ENCODE data around the gene PSMD7. TPM values are rescaled to one million over a fixed set of nuclear protein-coding genes. Genes with fewer than 3 reads are reported as not detected.

Gene PSMD7
- total and polyA plus RNA-seq, 2 experiments from 2014 or later, result 82.9 to 160 TPM

DNA sequence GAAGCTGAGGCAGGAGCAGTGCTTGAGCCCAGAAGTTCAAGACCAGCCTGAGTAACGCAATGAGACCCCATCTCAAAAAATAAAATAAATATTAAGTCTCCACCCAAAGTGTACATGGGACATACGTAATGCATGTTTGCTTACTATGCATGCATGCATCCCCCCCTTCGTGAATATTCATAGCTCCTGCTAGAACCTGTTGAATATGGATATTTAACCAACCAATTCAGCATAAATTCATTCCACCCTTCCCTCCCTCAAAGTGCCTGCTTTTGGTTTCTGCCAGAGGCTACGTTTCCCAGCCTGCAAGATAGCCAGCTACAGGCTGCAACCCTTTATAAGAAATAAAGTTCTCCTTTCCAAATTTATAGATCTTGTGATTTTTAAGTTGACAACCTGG lies 12.9 kb upstream of the PSMD7 start:
- no peaks in the 10 kb centered on the region for H3K79me2 ChIP-seq (ENCODE audit: insufficient read depth)
- H2AFZ ChIP-seq, result no peak overlapping the region
- no peaks in the 10 kb centered on the region for H3K9me2 ChIP-seq (ENCODE audit: insufficient read depth)
- no peak overlapping the region for H3K9ac ChIP-seq
- no peak overlapping the region for H3K4me3 ChIP-seq
- no peaks in the 10 kb centered on the region for H3K4me1 ChIP-seq (ENCODE audit: insufficient read depth)
- no peak for DNase-seq
- no peaks in the 10 kb centered on the region for H3K36me3 ChIP-seq (ENCODE audit: low read depth)
- H4K20me1 ChIP-seq (ENCODE audit: insufficient read depth), result no peaks in the 10 kb centered on the region
- 41 to 43% methylated on average over 4 of the region's 4 CpGs for WGBS, 2 experiments (ENCODE audit: low coverage in 1 of 2, low lambda C conversion rate in 2 of 2, missing lambda C conversion rate in 2 of 2)
- H3K27me3 ChIP-seq (replicated peaks; ENCODE audit: insufficient read depth), result no peaks in the 10 kb centered on the region
- no peaks in the 10 kb centered on the region for H3F3A ChIP-seq (ENCODE audit: insufficient read depth)
- no peak overlapping the region for H3K27ac ChIP-seq
- H3K9me3 ChIP-seq (ENCODE audit: low read depth), result no peaks in the 10 kb centered on the region
- no peak overlapping the region for H3K4me2 ChIP-seq (ENCODE audit: unreplicated experiment)
- no peak for TF ChIP-seq EZH2phosphoT487 (IDR thresholded peaks at IDR 0.05; ENCODE audit: insufficient read depth, low read depth)
- TF ChIP-seq EZH2 (IDR thresholded peaks at IDR 0.05; ENCODE audit: insufficient read depth, poor library complexity, severe bottlenecking), result no peak
- in situ Hi-C loops (cut with MboI), result no loop called here

DNA sequence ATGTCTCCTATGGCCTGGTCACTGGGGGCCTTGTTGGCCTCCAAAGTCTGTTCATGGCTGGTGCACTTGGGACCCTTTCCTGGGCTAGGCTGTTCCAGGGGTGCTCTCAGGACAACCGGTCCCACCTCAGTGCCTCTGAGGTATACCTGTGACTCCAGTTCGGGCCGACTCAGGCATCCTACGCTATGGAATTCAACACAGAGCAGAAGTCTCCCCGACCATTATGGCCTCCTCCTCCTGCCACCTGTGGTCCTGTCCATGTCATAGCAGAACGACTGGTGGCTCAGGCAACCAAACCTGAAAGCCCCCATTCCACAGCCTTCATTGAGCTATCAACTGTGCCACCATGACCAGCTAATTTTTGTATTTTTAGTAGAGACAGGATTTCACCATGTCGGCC lies 8.5 kb upstream of the PSMD7 start:
- H3K27me3 ChIP-seq (replicated peaks; ENCODE audit: insufficient read depth), result no peaks in the 10 kb centered on the region
- no peak overlapping the region for H2AFZ ChIP-seq
- H3F3A ChIP-seq (ENCODE audit: insufficient read depth), result no peaks in the 10 kb centered on the region
- no peaks in the 10 kb centered on the region for H4K20me1 ChIP-seq (ENCODE audit: insufficient read depth)
- no peaks in the 10 kb centered on the region for H3K9me2 ChIP-seq (ENCODE audit: insufficient read depth)
- in situ Hi-C loops (cut with MboI), result no loop called here
- H3K4me2 ChIP-seq (ENCODE audit: unreplicated experiment), result no peak overlapping the region
- no peaks in the 10 kb centered on the region for H3K79me2 ChIP-seq (ENCODE audit: insufficient read depth)
- no peak overlapping the region for H3K9ac ChIP-seq
- WGBS, 2 experiments (ENCODE audit: low coverage in 1 of 2, low lambda C conversion rate in 2 of 2, missing lambda C conversion rate in 2 of 2), result 78 to 79% methylated on average over 7 of the region's 7 CpGs
- peaks cover 4% of the 10 kb centered on the region for H3K9me3 ChIP-seq (ENCODE audit: low read depth)
- DNase-seq, result no peak
- no peaks in the 10 kb centered on the region for H3K4me1 ChIP-seq (ENCODE audit: insufficient read depth)
- H3K36me3 ChIP-seq (ENCODE audit: low read depth), result no peaks in the 10 kb centered on the region
- no peak for TF ChIP-seq EZH2phosphoT487 (IDR thresholded peaks at IDR 0.05; ENCODE audit: insufficient read depth, low read depth)
- TF ChIP-seq EZH2 (IDR thresholded peaks at IDR 0.05; ENCODE audit: insufficient read depth, poor library complexity, severe bottlenecking), result no peak
- H3K4me3 ChIP-seq, result no peak overlapping the region
- H3K27ac ChIP-seq, result no peak overlapping the region

DNA sequence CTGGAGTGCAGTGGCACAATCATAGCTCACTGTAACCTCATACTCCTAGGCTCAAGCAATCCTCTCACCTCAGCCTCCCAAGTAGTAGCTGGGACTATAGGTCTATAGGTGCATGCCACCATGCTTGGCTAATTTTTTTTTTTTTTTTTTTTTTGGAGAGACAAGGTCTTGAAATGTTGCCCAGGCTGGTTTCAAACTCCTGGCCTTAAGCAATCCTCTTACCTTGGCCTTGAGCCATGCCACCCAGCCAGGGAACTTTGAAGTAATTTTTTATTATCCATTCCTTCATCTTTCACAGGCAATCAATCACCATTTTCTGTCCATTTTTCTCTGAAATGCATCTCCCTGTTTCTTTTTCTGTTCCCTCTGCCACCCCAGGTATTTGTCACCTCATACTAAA lies 6.3 kb upstream of the PSMD7 start:
- H3K4me1 ChIP-seq (ENCODE audit: insufficient read depth), result no peaks in the 10 kb centered on the region
- H3K36me3 ChIP-seq (ENCODE audit: low read depth), result no peaks in the 10 kb centered on the region
- no peak for TF ChIP-seq EZH2phosphoT487 (IDR thresholded peaks at IDR 0.05; ENCODE audit: insufficient read depth, low read depth)
- no peak overlapping the region for H3K27ac ChIP-seq
- no peaks in the 10 kb centered on the region for H3F3A ChIP-seq (ENCODE audit: insufficient read depth)
- no peaks in the 10 kb centered on the region for H4K20me1 ChIP-seq (ENCODE audit: insufficient read depth)
- H3K4me2 ChIP-seq (ENCODE audit: unreplicated experiment), result no peak overlapping the region
- H2AFZ ChIP-seq, result no peak overlapping the region
- in situ Hi-C loops (cut with MboI), result no loop called here
- peaks cover 4% of the 10 kb centered on the region for H3K9me3 ChIP-seq (ENCODE audit: low read depth)
- H3K9ac ChIP-seq, result no peak overlapping the region
- H3K9me2 ChIP-seq (ENCODE audit: insufficient read depth), result no peaks in the 10 kb centered on the region
- no peak for DNase-seq
- H3K79me2 ChIP-seq (ENCODE audit: insufficient read depth), result no peaks in the 10 kb centered on the region
- H3K4me3 ChIP-seq, result no peak overlapping the region
- H3K27me3 ChIP-seq (replicated peaks; ENCODE audit: insufficient read depth), result no peaks in the 10 kb centered on the region

DNA sequence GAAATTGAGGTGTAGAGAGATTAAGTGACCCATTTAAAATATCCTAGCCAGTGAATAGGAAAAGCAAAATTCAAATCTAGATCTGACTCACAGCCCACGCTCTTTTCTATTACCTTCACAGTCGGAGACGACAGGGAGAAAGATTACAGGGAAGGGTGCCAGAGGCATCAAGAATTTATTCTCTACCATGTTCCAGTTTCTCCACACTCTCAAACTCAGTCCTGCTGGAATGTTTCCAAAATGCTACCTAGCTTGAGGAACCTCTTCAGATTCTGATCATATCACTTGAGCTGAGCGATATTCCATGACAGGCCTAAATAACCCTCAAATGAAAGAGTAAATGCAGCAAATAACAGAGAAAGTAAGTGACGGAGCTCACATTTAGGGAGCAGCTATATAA lies 5.4 kb upstream of the PSMD7 start:
- no peak overlapping the region for H3K9ac ChIP-seq
- peaks cover 4% of the 10 kb centered on the region for H3K9me3 ChIP-seq (ENCODE audit: low read depth)
- H3K27ac ChIP-seq, result no peak overlapping the region
- in situ Hi-C loops (cut with MboI), result no loop called here
- no peak for DNase-seq
- no peak overlapping the region for H2AFZ ChIP-seq
- whole genome bisulfite sequencing, 2 experiments (ENCODE audit: low coverage in 1 of 2, low lambda C conversion rate in 2 of 2, missing lambda C conversion rate in 2 of 2), result 97% methylated on average over 5 of the region's 5 CpGs
- no peak for TF ChIP-seq EZH2 (IDR thresholded peaks at IDR 0.05; ENCODE audit: insufficient read depth, poor library complexity, severe bottlenecking)
- TF ChIP-seq EZH2phosphoT487 (IDR thresholded peaks at IDR 0.05; ENCODE audit: insufficient read depth, low read depth), result no peak
- H3K36me3 ChIP-seq (ENCODE audit: low read depth), result no peaks in the 10 kb centered on the region
- H3K9me2 ChIP-seq (ENCODE audit: insufficient read depth), result no peaks in the 10 kb centered on the region
- H3K4me1 ChIP-seq (ENCODE audit: insufficient read depth), result peaks cover 3% of the 10 kb centered on the region; the same call in 1 of the 2 replicates
- no peaks in the 10 kb centered on the region for H3K79me2 ChIP-seq (ENCODE audit: insufficient read depth)
- H3K4me2 ChIP-seq (ENCODE audit: unreplicated experiment), result no peak overlapping the region
- no peaks in the 10 kb centered on the region for H4K20me1 ChIP-seq (ENCODE audit: insufficient read depth)
- H3F3A ChIP-seq (ENCODE audit: insufficient read depth), result no peaks in the 10 kb centered on the region
- H3K27me3 ChIP-seq (replicated peaks; ENCODE audit: insufficient read depth), result no peaks in the 10 kb centered on the region
- no peak overlapping the region for H3K4me3 ChIP-seq

DNA sequence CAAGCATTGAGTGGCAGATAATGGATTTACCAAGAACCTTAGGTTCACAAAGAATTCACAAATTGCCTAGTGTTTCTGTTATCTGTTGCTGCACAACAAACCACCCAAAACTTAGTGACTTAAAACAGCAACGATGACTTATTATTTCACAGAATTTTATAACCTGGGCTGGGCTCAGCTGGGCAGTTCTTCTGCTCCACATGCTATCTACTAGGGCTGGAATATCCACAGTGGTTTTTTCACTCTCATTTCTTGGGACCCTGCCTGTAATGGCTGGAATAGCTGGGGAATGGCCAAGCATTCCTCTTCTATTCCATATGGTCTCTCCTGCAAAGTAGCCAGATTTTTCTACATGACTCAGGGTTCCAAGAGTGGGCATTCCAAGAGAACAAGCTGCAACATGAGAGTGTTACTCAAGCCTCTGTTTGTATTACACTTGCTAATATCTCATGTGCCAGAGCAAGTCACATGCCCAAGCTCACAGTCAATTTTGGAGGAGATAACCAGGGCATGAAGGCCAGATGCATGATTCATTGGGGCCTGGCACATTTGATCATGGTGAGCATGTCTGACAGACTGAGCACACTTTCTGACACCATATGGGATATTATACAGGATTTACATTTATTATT lies 4.9 kb upstream of the PSMD7 start:
- H3K79me2 ChIP-seq (ENCODE audit: insufficient read depth), result peaks cover under 1% of the 10 kb centered on the region; the same call in 1 of the 2 replicates
- H3K9ac ChIP-seq, result no peak overlapping the region
- H3K27ac ChIP-seq, result no peak overlapping the region
- H3F3A ChIP-seq (ENCODE audit: insufficient read depth), result no peaks in the 10 kb centered on the region
- H3K9me3 ChIP-seq (ENCODE audit: low read depth), result peaks cover 4% of the 10 kb centered on the region
- H3K4me3 ChIP-seq, result no peak overlapping the region
- no peaks in the 10 kb centered on the region for H3K9me2 ChIP-seq (ENCODE audit: insufficient read depth)
- no peaks in the 10 kb centered on the region for H4K20me1 ChIP-seq (ENCODE audit: insufficient read depth)
- H2AFZ ChIP-seq, result no peak overlapping the region
- no peak for TF ChIP-seq EZH2 (IDR thresholded peaks at IDR 0.05; ENCODE audit: insufficient read depth, poor library complexity, severe bottlenecking)
- TF ChIP-seq EZH2phosphoT487 (IDR thresholded peaks at IDR 0.05; ENCODE audit: insufficient read depth, low read depth), result no peak
- WGBS, 2 experiments (ENCODE audit: low coverage in 1 of 2, low lambda C conversion rate in 2 of 2, missing lambda C conversion rate in 2 of 2), result 94 to 100% methylated on average over 1 of the region's 1 CpG
- no peaks in the 10 kb centered on the region for H3K27me3 ChIP-seq (replicated peaks; ENCODE audit: insufficient read depth)
- no peaks in the 10 kb centered on the region for H3K36me3 ChIP-seq (ENCODE audit: low read depth)
- H3K4me1 ChIP-seq (ENCODE audit: insufficient read depth), result peaks cover 3% of the 10 kb centered on the region; the same call in 1 of the 2 replicates
- in situ Hi-C loops (cut with MboI), result no loop called here
- H3K4me2 ChIP-seq (ENCODE audit: unreplicated experiment), result no peak overlapping the region
- DNase-seq, result no peak

All from GM23248 (cell line).